Measurements from ENCODE around the gene SNX6.
"Not testable (repeated sequence)": the region's sequence is repeated elsewhere in the genome, so short reads cannot be mapped to it uniquely, and the experiment has no call there.

Gene SNX6

GRCh38 chr14:34629657-34630529 is at the start of gene SNX6:
TSS of gene SNX6 (minus strand) at chr14:34630148. CDS start at chr14:34630116, 32 bp downstream.
- peak; percentile 53 for DNase-seq (ENCODE audit: low read depth)

DNA sequence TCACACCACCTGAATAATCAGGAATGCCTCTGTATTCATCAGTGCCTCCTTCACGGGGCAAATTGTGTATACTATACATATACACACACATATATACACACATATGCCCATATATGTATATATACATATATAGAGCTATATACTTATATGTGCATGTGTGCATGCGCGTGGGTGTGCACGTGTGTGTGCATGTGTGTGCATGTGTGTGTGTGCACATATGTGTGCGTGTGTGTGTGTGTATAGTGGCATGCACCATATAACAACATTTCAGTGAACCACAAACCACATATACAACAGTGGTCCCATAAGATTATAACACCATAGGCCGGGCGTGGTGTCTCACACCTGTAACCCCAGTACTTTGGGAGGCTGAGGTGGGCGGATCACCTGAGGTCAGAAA is 48.8 kb upstream of the SNX6 start:
- DNase-seq (ENCODE audit: low read depth): no peak

GRCh38 chr14:34678306-34678705 is 48.4 kb upstream of the SNX6 start:
- no peak for DNase-seq (ENCODE audit: low read depth)

- no peak for DNase-seq (ENCODE audit: low read depth)
These were observed 46.7 kb upstream of the SNX6 start for GRCh38 chr14:34676516-34677211.

GRCh38 chr14:34673702-34674101 is 43.8 kb upstream of the SNX6 start:
- no peak for DNase-seq (ENCODE audit: low read depth)

GRCh38 chr14:34671716-34672115 is 41.8 kb upstream of the SNX6 start:
- no peak for DNase-seq (ENCODE audit: low read depth)

DNA sequence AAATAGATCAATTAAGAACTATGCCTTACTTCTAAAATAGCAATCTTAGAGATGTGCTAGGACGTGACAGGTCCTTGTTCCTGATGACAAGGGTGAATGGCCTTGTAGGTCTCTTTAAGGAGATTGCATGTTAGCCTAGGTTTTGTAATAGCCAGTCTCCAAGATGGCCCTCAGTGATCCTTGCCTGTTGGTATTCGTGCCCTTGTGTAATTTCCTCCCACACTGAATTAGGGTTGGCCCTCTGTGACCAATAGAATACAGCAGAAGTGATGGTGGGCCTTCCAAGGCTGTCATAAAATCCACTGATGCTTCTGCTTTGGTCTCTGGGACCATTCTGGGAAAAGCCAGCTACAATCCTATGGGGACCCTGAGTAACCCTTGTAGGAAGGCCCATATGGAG is 38.2 kb upstream of the SNX6 start:
- DNase-seq (ENCODE audit: low read depth): no peak

GRCh38 chr14:34667007-34667406 is 37.1 kb upstream of the SNX6 start:
- DNase-seq (ENCODE audit: low read depth): no peak

GRCh38 chr14:34665785-34666435 is 36.0 kb upstream of the SNX6 start:
- DNase-seq (ENCODE audit: low read depth): no peak

GRCh38 chr14:34662561-34663088 is 32.7 kb upstream of the SNX6 start:
- DNase-seq (ENCODE audit: low read depth): no peak

- DNase-seq (ENCODE audit: low read depth): no peak
These were observed 30.8 kb upstream of the SNX6 start for GRCh38 chr14:34660796-34661195.

GRCh38 chr14:34655959-34656358 is 26.0 kb upstream of the SNX6 start:
- DNase-seq (ENCODE audit: low read depth): no peak

GRCh38 chr14:34653073-34653472 is 23.1 kb upstream of the SNX6 start:
- not testable (repeated sequence) for DNase-seq (ENCODE audit: low read depth)

GRCh38 chr14:34652348-34652747 is 22.4 kb upstream of the SNX6 start:
- not testable (repeated sequence) for DNase-seq (ENCODE audit: low read depth)

DNA sequence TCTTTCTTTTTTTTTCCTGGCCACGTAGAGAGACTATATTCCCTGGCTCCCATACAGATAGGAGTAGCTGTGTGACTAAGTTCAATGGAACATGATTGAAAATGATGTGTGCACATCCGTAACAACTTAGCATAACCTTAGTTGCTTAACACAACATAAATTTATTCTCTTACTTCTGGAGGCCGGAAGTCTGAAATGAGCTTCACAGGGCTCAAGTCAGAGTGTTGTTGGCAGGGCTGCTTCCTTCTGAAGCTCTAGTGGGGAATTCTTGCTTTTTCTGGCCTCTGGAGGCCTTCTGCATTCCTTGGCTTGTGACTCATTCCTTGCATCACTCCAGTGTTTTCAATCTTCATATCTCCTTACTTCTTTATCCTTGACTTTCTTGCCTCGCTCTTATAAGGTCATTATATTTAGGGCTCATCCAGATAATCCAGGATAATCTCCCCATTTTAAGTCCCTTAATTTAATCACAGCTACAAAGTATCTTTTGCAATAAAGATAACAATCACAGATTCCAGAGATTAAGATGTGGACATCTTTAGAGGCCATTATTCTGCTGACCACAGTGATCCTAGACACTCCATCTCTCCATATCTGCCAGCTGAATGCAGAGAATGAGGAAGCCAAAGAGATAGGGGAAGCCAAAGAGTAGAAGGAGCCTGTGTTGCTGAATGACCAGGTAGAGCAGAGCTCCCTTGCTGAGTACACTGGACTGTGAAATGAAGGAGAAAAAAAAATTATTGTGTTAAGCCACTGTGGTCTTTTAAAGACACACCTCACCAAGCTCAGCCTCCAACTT is 21.0 kb upstream of the SNX6 start:
- DNase-seq (ENCODE audit: low read depth): no peak

GRCh38 chr14:34650006-34650405 is 20.1 kb upstream of the SNX6 start:
- DNase-seq (ENCODE audit: low read depth): not testable (repeated sequence)

- DNase-seq (ENCODE audit: low read depth): no peak
These were observed 19.4 kb upstream of the SNX6 start for GRCh38 chr14:34649344-34649743.

DNA sequence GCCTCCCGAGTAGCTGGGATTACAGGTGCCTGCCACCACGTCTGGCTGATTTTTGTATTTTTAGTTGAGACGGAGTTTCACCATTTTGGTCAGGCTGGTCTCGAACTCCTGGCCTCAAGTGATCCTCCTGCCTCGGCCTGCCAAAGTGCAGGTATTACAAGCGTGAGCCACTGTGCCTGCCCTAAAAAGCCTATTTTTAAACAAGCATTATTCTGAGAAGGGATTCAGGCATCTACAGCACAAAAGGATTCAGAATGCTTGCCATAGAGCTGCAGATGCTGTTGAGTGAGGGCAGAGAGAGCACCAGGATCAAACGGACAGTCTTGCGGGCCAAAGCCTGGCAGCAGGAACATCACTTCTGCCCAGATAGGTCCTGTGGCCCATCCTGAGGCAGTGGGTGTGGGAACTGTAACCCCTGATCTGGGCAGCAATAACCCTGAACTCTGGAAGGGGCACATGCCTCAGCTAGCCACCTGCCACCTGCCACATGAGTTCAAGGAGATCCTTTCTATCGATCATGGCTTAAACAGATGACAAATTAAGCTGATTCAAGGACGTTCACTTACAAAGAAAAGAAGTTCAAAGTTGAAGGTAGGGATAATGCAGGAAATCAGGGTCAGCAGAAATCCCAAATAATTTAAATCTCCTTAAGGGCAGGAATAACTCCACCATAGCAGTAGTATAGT is 16.8 kb upstream of the SNX6 start:
- DNase-seq (ENCODE audit: low read depth): no peak

DNA sequence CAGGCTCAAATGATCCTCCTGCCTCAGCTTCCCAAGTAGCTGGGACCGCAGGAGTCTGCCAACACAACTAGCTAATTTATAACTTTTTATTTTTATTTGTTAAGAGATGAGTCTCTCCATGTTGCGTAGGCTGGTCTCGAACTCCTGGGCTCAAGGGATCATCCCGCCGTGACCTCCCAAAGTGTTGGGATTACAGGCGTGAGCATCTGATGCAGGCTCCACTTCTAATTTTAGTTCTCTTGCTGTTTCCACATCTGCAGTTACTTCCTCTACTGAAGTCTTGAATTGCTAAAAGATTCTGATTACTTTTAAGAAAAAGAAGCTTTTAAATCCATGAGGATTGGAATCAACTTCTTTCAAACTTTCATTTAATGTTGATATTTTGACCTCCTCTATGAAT is 13.4 kb upstream of the SNX6 start:
- DNase-seq (ENCODE audit: low read depth): no peak

DNA sequence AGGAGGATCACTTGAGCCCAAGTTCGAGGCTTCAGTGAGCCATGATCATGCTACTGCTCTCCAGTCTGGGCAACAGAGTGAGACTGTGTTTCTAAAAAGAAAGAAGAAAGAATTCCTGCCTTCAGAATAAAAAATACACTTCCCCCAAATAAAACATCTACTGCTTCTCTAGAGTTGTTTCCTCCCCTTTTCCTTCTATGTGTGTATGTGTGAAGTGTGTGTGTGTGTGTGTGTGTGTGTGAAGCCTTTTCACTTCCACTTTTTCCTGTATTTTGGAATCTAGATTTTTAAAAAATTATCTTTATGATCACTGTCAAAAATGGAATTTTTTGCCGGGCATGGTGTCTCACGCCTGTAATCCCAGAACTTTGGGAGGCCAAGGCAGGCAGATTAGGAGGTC is 12.6 kb upstream of the SNX6 start:
- DNase-seq (ENCODE audit: low read depth): no peak

- DNase-seq (ENCODE audit: low read depth): no peak
These were observed 10.9 kb upstream of the SNX6 start for GRCh38 chr14:34640826-34641225.

All from stimulated activated CD8-positive, alpha-beta memory T cell treated with anti-CD3 and anti-CD28 coated beads, Interleukin-15, amount 100 ng/mL, for 24 hours (primary cell).